RWPE2 (cell line): ENCODE results near the gene ABT1.

Source experiments
- ATAC-seq: fragments of 200-7000 bp; cut with Tn5 transposase; 3 replicates; pipeline ENCODE4 v1.9.1; 2021; ENCODE audit warnings: low read depth
- DNase-seq: peaks from one replicate; pipeline ENCODE4 v3.0.0-alpha.2; 2020; ENCODE audit warnings: low spot score
- H3K27ac ChIP-seq: fragments of 450-650 bp; 2 replicates; pipeline ENCODE4 v1.5.1; 2017; ENCODE audit warnings: mild to moderate bottlenecking; ENCODE audit not compliant: poor library complexity, severe bottlenecking
- H3K27me3 ChIP-seq: fragments of 250-450 bp; sonication (Bioruptor Pico); 2 replicates; pipeline ENCODE4 v1.5.1; 2021; ENCODE audit warnings: mild to moderate bottlenecking, moderate library complexity; ENCODE audit not compliant: insufficient read depth, poor library complexity, severe bottlenecking
- H3K36me3 ChIP-seq: fragments of 250-450 bp; sonication (Bioruptor Pico); 2 replicates; pipeline ENCODE4 v1.5.1; 2020; ENCODE audit warnings: low read depth, mild to moderate bottlenecking, moderate library complexity
- H3K4me1 ChIP-seq: fragments of 250-450 bp; sonication (Bioruptor Pico); 2 replicates; pipeline ENCODE4 v1.5.1; 2021; ENCODE audit warnings: mild to moderate bottlenecking, moderate library complexity; ENCODE audit not compliant: insufficient read depth, poor library complexity, severe bottlenecking
- H3K4me3 ChIP-seq: fragments of 250-450 bp; sonication (Bioruptor Pico); 2 replicates; pipeline ENCODE4 v1.5.1; 2021; ENCODE audit warnings: mild to moderate bottlenecking, moderate library complexity; ENCODE audit not compliant: severe bottlenecking
- H3K9me3 ChIP-seq: fragments of 250-450 bp; sonication (Bioruptor Pico); 2 replicates; pipeline ENCODE4 v1.5.1; 2021; ENCODE audit warnings: mild to moderate bottlenecking, moderate library complexity; ENCODE audit not compliant: severe bottlenecking
- CTCF ChIP-seq: fragments of 450-650 bp; IDR thresholded peaks from one replicate; pipeline ENCODE4 v1.5.1; 2017; ENCODE audit warnings: mild to moderate bottlenecking, moderate library complexity; ENCODE audit not compliant: poor library complexity, severe bottlenecking

The ABT1 gene

GRCh38 chr6:26593278-26594130 is 3.2 kb upstream of the ABT1 start:
- no peak for TF ChIP-seq CTCF
- no peak overlapping the region for H3K4me3 ChIP-seq
- no peak overlapping the region for H3K27ac ChIP-seq
- no peaks in the 10 kb centered on the region for H3K27me3 ChIP-seq
- ATAC-seq (no peak), DNase-seq (no peak)
- peaks cover 6% of the 10 kb centered on the region for H3K36me3 ChIP-seq
- no peaks in the 10 kb centered on the region for H3K9me3 ChIP-seq
- H3K4me1 ChIP-seq = no peaks in the 10 kb centered on the region

- Histone ChIP-seq H3K27me3 (no peaks in the 10 kb centered on the region), H3K4me1 (no peaks in the 10 kb centered on the region), H3K9me3 (no peaks in the 10 kb centered on the region), H3K4me3 (no peak overlapping the region), H3K27ac (no peak overlapping the region), H3K36me3 (peaks cover 12% of the 10 kb centered on the region)
- ATAC-seq (no peak), DNase-seq (no peak)
- no peak for TF ChIP-seq CTCF
These were observed 2.6 kb upstream of the ABT1 start for GRCh38 chr6:26594131-26594498.

GRCh38 chr6:26594730-26595632 is 1.8 kb upstream of the ABT1 start:
- ATAC-seq (peak; percentile 33; the same call in 2 of the 3 replicates), DNase-seq (no peak)
- H3K36me3 ChIP-seq = peaks cover 15% of the 10 kb centered on the region
- no peaks in the 10 kb centered on the region for H3K9me3 ChIP-seq
- H3K27ac ChIP-seq = peak overlapping the region; percentile 74
- no peak for TF ChIP-seq CTCF
- no peaks in the 10 kb centered on the region for H3K27me3 ChIP-seq
- H3K4me1 ChIP-seq = no peaks in the 10 kb centered on the region
- H3K4me3 ChIP-seq = peak overlapping the region; percentile 87

GRCh38 chr6:26595669-26596269 is 984 bp upstream of the ABT1 start:
- peak; percentile 88 for DNase-seq
- peaks cover 15% of the 10 kb centered on the region for H3K36me3 ChIP-seq
- peak; percentile 65 for ATAC-seq
- H3K4me3 ChIP-seq = peak overlapping the region; percentile 87
- no peaks in the 10 kb centered on the region for H3K4me1 ChIP-seq
- H3K9me3 ChIP-seq = no peaks in the 10 kb centered on the region
- H3K27ac ChIP-seq = peak overlapping the region; percentile 74
- TF ChIP-seq CTCF = peak; percentile 96
- H3K27me3 ChIP-seq = no peaks in the 10 kb centered on the region
